ENCODE results near the gene TPRG1L. TPM values are rescaled to one million over a fixed set of nuclear protein-coding genes. Genes with fewer than 3 reads are reported as not detected.
"Not testable (repeated sequence)": the region's sequence is repeated elsewhere in the genome, so short reads cannot be mapped to it uniquely, and the experiment has no call there.

The TPRG1L gene
- total RNA-seq, 1 donor from 2014 or later: 40.8 TPM

- H3K27me3 ChIP-seq (ENCODE audit: control insufficient read depth, insufficient read depth, low read length): peaks cover 2% of the 10 kb centered on the region
- TF ChIP-seq CTCF (IDR thresholded peaks at IDR 0.05; ENCODE audit: insufficient read depth, low read length, poor library complexity, severe bottlenecking): no peak
- H3K36me3 ChIP-seq (ENCODE audit: control insufficient read depth, insufficient read depth, low read length): no peaks in the 10 kb centered on the region
- no peak overlapping the region for H3K4me3 ChIP-seq (ENCODE audit: low read depth, low read length)
- DNase-seq (ENCODE audit: low read depth): no peak
Observed at GRCh38 chr1:3578906-3579305, 45.9 kb upstream of the TPRG1L start.

GRCh38 chr1:3579626-3580025 lies 45.2 kb upstream of the TPRG1L start:
- Histone ChIP-seq H3K27me3 (ENCODE audit: control insufficient read depth, insufficient read depth, low read length) (peaks cover 2% of the 10 kb centered on the region), H3K4me3 (ENCODE audit: low read depth, low read length) (no peak overlapping the region)

GRCh38 chr1:3580231-3580630 lies 44.6 kb upstream of the TPRG1L start:
- H3K4me3 ChIP-seq (ENCODE audit: low read depth, low read length): no peak overlapping the region
- TF ChIP-seq CTCF (IDR thresholded peaks at IDR 0.05; ENCODE audit: insufficient read depth, low read length, poor library complexity, severe bottlenecking): no peak

More at GRCh38 chr1:3579626-3580025, 45.2 kb upstream of the TPRG1L start:
- no peak for DNase-seq (ENCODE audit: low read depth)
- no peaks in the 10 kb centered on the region for H3K36me3 ChIP-seq (ENCODE audit: control insufficient read depth, insufficient read depth, low read length)
- no peak for TF ChIP-seq CTCF (IDR thresholded peaks at IDR 0.05; ENCODE audit: insufficient read depth, low read length, poor library complexity, severe bottlenecking)

GRCh38 chr1:3581296-3582036 lies 43.3 kb upstream of the TPRG1L start:
- Histone ChIP-seq H3K36me3 (ENCODE audit: control insufficient read depth, insufficient read depth, low read length) (no peaks in the 10 kb centered on the region), H3K27me3 (ENCODE audit: control insufficient read depth, insufficient read depth, low read length) (peaks cover 2% of the 10 kb centered on the region), H3K4me3 (ENCODE audit: low read depth, low read length) (no peak overlapping the region)
- DNase-seq (ENCODE audit: low read depth): no peak
- no peak for TF ChIP-seq CTCF (IDR thresholded peaks at IDR 0.05; ENCODE audit: insufficient read depth, low read length, poor library complexity, severe bottlenecking)

More at GRCh38 chr1:3580231-3580630, 44.6 kb upstream of the TPRG1L start:
- DNase-seq (ENCODE audit: low read depth): no peak
- Histone ChIP-seq H3K36me3 (ENCODE audit: control insufficient read depth, insufficient read depth, low read length) (no peaks in the 10 kb centered on the region), H3K27me3 (ENCODE audit: control insufficient read depth, insufficient read depth, low read length) (peaks cover 2% of the 10 kb centered on the region)

- H3K36me3 ChIP-seq (ENCODE audit: control insufficient read depth, insufficient read depth, low read length); H3K27me3 ChIP-seq (ENCODE audit: control insufficient read depth, insufficient read depth, low read length); DNase-seq (ENCODE audit: low read depth); H3K4me3 ChIP-seq (ENCODE audit: low read depth, low read length): not testable (repeated sequence)
Observed at GRCh38 chr1:3583751-3584150, 41.1 kb upstream of the TPRG1L start.

- Histone ChIP-seq H3K4me3 (ENCODE audit: low read depth, low read length) (no peak overlapping the region), H3K36me3 (ENCODE audit: control insufficient read depth, insufficient read depth, low read length) (no peaks in the 10 kb centered on the region), H3K27me3 (ENCODE audit: control insufficient read depth, insufficient read depth, low read length) (peaks cover 2% of the 10 kb centered on the region)
- no peak for DNase-seq (ENCODE audit: low read depth)
- no peak for TF ChIP-seq CTCF (IDR thresholded peaks at IDR 0.05; ENCODE audit: insufficient read depth, low read length, poor library complexity, severe bottlenecking)
Observed at GRCh38 chr1:3584915-3585314, 39.9 kb upstream of the TPRG1L start.

- not testable (repeated sequence) for DNase-seq (ENCODE audit: low read depth); H3K4me3 ChIP-seq (ENCODE audit: low read depth, low read length)
Observed at GRCh38 chr1:3585353-3585868, 39.4 kb upstream of the TPRG1L start.

More at GRCh38 chr1:3585353-3585868, 39.4 kb upstream of the TPRG1L start:
- H3K36me3 ChIP-seq (ENCODE audit: control insufficient read depth, insufficient read depth, low read length); H3K27me3 ChIP-seq (ENCODE audit: control insufficient read depth, insufficient read depth, low read length): not testable (repeated sequence)
